NCI-H345 treated with DMSO at 0.1 percent for 48 hours (cell line): ENCODE measurements around the gene SLC20A1.
"Not testable (repeated sequence)": the region's sequence is repeated elsewhere in the genome, so short reads cannot be mapped to it uniquely, and the experiment has no call there.

Experiments
- DNase-seq: peaks from one replicate; lab custom pipeline; 2025; ENCODE audit not compliant: unreplicated experiment; lab: John Stamatoyannopoulos, UW

The SLC20A1 gene, protein sequence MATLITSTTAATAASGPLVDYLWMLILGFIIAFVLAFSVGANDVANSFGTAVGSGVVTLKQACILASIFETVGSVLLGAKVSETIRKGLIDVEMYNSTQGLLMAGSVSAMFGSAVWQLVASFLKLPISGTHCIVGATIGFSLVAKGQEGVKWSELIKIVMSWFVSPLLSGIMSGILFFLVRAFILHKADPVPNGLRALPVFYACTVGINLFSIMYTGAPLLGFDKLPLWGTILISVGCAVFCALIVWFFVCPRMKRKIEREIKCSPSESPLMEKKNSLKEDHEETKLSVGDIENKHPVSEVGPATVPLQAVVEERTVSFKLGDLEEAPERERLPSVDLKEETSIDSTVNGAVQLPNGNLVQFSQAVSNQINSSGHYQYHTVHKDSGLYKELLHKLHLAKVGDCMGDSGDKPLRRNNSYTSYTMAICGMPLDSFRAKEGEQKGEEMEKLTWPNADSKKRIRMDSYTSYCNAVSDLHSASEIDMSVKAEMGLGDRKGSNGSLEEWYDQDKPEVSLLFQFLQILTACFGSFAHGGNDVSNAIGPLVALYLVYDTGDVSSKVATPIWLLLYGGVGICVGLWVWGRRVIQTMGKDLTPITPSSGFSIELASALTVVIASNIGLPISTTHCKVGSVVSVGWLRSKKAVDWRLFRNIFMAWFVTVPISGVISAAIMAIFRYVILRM

DNA sequence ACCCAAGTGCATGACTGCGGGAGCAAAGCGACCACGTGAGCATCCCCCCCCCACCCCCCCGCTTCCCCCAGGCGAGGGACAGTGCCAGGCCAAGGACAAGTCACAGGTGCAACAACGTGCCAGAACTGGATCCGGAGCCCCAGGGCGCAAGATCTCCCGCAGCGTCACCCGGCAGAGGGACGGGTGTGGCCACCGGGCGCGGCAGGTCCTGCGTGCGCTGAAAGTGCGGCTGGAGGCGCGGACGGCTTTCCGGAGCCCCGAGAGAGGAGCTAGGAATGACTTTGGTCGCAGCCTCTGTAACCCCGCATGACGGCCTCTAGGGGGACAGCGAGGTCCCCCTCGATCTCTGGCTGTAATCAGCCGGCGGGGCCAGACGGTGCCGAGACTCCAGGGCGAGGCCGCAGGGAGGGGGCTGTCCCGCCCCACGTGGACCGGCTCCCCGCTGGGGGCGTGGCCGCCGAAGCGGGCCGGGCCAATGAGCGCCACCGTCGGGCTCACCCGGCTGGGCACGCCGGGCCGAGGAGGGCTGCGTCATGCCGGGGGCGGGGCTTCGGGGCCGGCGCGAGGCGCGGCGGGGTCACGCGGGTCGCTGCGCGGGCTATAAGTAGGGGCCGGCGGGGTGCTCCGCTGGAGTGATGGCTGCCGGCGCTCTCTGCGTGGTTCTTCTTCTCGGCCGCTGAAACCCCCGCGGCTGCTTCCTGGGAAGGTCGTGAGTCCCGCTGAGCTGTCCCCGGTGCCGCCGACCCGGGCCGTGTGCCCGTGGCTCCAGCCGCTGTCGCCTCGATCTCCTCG is at the start of gene SLC20A1:
Gene SLC20A1 (plus strand): TSS at position 630 of the 792 bp plus-strand sequence. CDS start 890 bp downstream, outside the sequence.
- DNase-seq, result peak; percentile 85

- no peak for DNase-seq
Observed at GRCh38 chr2:112597537-112598322, 48.0 kb upstream of the SLC20A1 start.

GRCh38 chr2:112600634-112601033 is 45.1 kb upstream of the SLC20A1 start:
- DNase-seq, result no peak

DNA sequence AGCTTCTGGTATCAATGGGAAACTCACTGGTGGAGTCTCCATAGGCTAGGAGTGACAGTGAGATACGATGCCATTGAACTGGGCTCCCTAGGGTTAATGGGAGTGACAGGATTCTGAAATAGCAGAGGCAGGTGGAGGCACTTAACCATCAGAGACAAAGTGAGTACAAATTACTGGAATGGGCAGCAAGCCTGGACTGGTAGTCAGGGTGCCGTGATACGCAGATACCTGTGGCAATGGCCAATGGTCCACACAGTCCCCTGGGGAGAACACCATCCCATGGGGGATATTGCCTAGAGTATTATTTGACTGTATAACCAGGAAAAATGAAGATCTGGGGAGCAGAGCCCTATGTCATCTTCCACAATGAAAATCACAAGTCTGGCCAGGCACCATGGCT is 44.0 kb upstream of the SLC20A1 start:
- DNase-seq, result no peak

DNA sequence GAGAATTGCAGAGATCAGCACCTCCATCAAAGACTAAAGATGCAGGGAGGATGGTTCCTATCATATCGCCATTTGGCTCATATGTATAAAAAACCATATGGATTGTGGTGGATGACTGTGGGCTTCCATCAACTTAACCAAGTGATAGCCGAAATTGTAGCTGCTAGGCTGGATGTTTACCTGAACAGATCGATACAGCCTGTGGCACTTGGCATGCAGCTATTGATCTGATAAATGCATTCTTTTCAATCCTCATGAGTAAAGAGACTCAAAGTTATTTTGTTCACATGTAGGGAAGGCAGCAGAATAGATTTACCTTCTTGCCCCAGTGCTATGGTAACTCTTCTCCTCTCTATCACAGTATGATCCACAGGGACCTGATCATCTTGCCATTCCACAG is 42.8 kb upstream of the SLC20A1 start:
- DNase-seq, result no peak

DNA sequence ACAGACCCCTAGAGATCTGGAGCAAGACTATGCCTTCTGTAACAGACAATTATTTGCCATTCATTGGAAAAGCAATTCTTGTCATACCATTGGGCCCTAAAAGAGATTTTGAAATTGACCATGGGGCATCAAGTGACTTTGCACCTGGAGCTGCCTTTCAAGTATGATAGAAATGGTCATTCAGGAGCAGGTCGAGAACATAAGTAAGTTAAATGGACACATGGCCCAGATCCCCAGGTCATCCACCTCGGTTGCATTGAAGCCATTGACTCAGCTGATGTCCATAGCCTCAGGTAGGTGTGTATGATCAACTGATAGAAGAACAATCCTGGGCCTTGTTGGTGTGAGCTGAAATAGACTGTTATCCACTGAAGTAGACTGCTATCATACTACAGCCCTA is 42.0 kb upstream of the SLC20A1 start:
- no peak for DNase-seq

GRCh38 chr2:112604952-112605351 is 40.8 kb upstream of the SLC20A1 start:
- DNase-seq, result no peak

- DNase-seq, result no peak
Observed at GRCh38 chr2:112605926-112606325, 39.8 kb upstream of the SLC20A1 start.

GRCh38 chr2:112606547-112606946 is 39.2 kb upstream of the SLC20A1 start:
- no peak for DNase-seq

- no peak for DNase-seq
Observed at GRCh38 chr2:112607680-112608438, 37.9 kb upstream of the SLC20A1 start.

GRCh38 chr2:112609320-112609719 is 36.4 kb upstream of the SLC20A1 start:
- DNase-seq, result not testable (repeated sequence)

DNA sequence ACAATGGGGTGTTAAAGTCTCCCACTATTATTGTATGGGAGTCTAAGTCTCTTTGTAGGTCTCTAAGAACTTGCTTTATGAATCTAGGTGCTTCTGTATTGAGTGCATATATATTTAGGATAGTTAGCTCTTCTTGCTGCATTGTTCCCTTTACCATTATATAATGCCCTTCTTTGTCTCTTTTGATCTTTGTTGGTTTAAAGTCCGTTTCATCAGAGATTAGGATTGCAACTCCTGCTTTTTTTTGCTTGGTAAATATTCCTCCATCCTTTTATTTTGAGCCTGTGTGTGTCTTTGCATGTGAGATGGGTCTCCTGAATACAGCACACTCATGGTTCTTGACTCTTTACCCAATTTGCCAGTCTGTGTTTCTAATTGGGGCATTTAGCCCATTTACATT is 33.5 kb upstream of the SLC20A1 start:
- not testable (repeated sequence) for DNase-seq

GRCh38 chr2:112614201-112614840 is 31.4 kb upstream of the SLC20A1 start:
- no peak for DNase-seq

GRCh38 chr2:112615051-112615450 is 30.7 kb upstream of the SLC20A1 start:
- DNase-seq, result no peak

GRCh38 chr2:112615798-112616197 is 29.9 kb upstream of the SLC20A1 start:
- DNase-seq, result not testable (repeated sequence)

GRCh38 chr2:112618383-112618782 is 27.4 kb upstream of the SLC20A1 start:
- no peak for DNase-seq

GRCh38 chr2:112621790-112622527 is 23.8 kb upstream of the SLC20A1 start:
- DNase-seq, result no peak

DNA sequence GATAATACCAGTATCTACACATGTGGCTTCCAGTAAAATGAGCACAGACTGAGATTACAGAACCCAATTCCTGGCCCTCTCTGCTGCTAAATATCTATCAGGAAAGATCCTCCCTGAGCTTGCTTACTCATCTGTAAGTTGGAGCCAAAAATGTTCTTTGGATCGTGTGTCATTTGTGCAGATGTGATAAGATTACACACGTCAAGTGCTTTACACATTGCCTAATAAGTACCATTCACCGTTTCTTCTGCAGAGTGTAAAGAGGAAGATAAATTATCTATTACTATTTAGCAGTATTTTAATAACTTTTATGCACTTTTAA is 23.2 kb upstream of the SLC20A1 start:
- no peak for DNase-seq
